22Rv1 (cell line): ENCODE data around the gene EHMT1.

Experiments
- H3K27ac ChIP-seq: fragments of 450-650 bp; 2 replicates; pipeline ENCODE4 v1.5.1; 2017
- ZFX ChIP-seq: fragments of 450-650 bp; IDR thresholded peaks from 2 replicates; pipeline ENCODE4 v1.6.1; 2017; ENCODE audit warnings: antibody characterized with exemption, borderline replicate concordance
- TF ChIP-seq, protein P1 (sequence below): fragments of 450-650 bp; IDR thresholded peaks from 2 replicates; pipeline ENCODE4 v1.5.1; 2017; ENCODE audit warnings: mild to moderate bottlenecking

Gene EHMT1

DNA sequence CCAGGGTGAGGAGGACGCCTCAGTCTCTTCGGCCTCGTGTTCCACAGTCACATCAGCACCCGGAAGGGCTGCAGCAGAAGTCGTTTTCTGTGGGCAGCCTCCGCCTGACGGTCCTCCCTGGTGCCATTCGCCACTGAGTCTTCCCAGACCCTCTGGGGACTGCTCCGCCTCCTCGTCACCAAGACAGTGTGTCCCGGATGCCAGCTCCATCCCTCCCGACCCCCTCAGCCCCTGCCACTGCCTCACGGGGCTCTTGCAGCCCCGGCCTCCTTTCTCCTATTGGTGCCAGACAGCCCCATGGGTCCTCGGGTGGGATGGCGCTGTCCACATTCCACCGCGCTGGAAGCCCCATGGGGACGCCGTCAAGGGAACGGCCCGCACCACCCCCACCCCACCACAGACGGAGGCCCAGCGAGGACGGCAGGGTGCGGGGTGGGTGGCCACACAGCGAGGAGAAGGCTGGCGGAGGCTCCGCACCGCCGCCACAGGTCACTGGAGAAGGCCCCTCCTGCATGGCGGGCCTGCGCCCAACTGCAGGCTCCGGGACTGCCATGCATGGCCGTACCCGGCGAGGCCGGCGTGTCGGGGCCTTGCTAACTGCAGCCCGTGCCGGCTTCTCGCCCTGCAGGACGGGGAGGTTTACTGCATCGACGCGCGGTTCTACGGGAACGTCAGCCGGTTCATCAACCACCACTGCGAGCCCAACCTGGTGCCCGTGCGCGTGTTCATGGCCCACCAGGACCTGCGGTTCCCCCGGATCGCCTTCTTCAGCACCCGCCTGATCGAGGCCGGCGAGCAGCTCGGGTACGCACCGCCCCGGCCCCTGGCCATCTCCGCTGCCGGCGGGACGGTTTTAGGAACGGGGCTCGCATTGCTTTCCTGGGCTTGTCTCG lies 215.2 kb downstream of the EHMT1 start:
- no peak overlapping the region for H3K27ac ChIP-seq
- TF ChIP-seq, protein P1, sequence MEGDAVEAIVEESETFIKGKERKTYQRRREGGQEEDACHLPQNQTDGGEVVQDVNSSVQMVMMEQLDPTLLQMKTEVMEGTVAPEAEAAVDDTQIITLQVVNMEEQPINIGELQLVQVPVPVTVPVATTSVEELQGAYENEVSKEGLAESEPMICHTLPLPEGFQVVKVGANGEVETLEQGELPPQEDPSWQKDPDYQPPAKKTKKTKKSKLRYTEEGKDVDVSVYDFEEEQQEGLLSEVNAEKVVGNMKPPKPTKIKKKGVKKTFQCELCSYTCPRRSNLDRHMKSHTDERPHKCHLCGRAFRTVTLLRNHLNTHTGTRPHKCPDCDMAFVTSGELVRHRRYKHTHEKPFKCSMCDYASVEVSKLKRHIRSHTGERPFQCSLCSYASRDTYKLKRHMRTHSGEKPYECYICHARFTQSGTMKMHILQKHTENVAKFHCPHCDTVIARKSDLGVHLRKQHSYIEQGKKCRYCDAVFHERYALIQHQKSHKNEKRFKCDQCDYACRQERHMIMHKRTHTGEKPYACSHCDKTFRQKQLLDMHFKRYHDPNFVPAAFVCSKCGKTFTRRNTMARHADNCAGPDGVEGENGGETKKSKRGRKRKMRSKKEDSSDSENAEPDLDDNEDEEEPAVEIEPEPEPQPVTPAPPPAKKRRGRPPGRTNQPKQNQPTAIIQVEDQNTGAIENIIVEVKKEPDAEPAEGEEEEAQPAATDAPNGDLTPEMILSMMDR = no peak
- TF ChIP-seq ZFX = no peak

GRCh38 chr9:137834846-137835546 lies 216.2 kb downstream of the EHMT1 start:
- TF ChIP-seq, protein P1 = no peak
- TF ChIP-seq ZFX = no peak

DNA sequence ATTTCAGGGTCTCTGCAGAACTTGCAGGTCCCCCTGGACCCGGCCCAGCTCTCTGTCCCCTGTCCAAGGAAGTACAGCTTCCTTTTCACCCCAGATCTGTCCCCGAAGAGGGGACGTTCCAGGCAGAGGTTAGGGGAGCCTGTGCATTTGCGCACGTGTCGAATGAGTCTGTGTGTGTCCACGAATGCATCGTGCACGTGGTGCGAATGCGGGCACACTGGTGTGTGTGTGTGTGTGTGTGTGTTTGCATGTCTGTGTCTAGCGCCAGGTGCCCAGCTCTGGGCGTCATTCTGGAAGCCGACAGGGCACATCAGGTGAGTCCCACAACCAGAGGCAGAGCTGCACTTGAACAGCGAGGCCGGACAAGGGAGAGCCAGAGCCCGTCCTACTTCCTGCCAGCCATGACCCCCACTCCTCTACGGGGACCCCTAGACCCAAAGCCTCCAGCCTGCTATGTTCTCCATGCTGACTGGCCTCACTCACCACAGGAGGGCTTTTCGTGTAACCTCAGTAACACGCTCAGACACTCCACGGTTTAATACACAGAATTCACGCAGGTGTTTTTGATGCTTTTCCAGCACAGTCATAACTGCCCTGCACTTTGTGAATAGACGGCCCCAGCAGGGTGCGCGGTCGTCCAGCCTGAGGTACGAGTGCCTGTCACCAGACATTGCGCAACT lies 217.5 kb downstream of the EHMT1 start:
- no peak overlapping the region for H3K27ac ChIP-seq
- TF ChIP-seq ZFX = no peak
- TF ChIP-seq, protein P1 = no peak

More at GRCh38 chr9:137834846-137835546, 216.2 kb downstream of the EHMT1 start:
- H3K27ac ChIP-seq = no peak overlapping the region

GRCh38 chr9:137836831-137837241 lies 218.0 kb downstream of the EHMT1 start:
- TF ChIP-seq ZFX = no peak
- TF ChIP-seq, protein P1 = no peak
- no peak overlapping the region for H3K27ac ChIP-seq

- H3K27ac ChIP-seq = no peak overlapping the region
- no peak for TF ChIP-seq ZFX
- TF ChIP-seq, protein P1 = no peak
Observed at GRCh38 chr9:137837345-137838278, 218.8 kb downstream of the EHMT1 start.

- H3K27ac ChIP-seq = no peak overlapping the region
- no peak for TF ChIP-seq ZFX
- TF ChIP-seq, protein P1 = no peak
Observed at GRCh38 chr9:137838576-137838975, 219.8 kb downstream of the EHMT1 start.
